H1 (cell line): ENCODE measurements around the gene PDE2A. TPM values are rescaled to one million over a fixed set of nuclear protein-coding genes. Genes with fewer than 3 reads are reported as not detected.

Experiments used
- CTCF ChIA-PET: fragments of 300-600 bp; sonication (Branson Sonifier 250); formaldehyde crosslinking; loops from one replicate; lab custom pipeline; 2021; ENCODE audit not compliant: partially characterized antibody; lab: Charles Lee
- POLR2A ChIA-PET: fragments of 300-600 bp; sonication (Branson Sonifier 250); formaldehyde crosslinking; loops from one replicate; lab custom pipeline; 2021; ENCODE audit warnings: inconsistent platforms; ENCODE audit not compliant: partially characterized antibody; lab: Charles Lee
- DNase-seq, 2 experiments: peaks; one replicate each; pipeline versions ENCODE4 v3.0.0 to v3.0.0-alpha.2; 2010 to 2022; ENCODE audit warnings: low spot score in 2 of 2, low read depth in 1 of 2, mixed read lengths in 1 of 2
- FAIRE-seq: peaks from 2 replicates; lab custom pipeline; 2011; peaks lifted over from hg19 to GRCh38; lab: Jason Lieb, UNC
- H2AFZ ChIP-seq: 2 replicates; pipeline ENCODE4 v1.8.1; 2012; ENCODE audit warnings: low read length, inconsistent platforms
- H2AK5ac ChIP-seq: 2 replicates; pipeline ENCODE4 v1.6.1; 2013; ENCODE audit warnings: low read depth, low read length
- H2BK120ac ChIP-seq: replicated peaks from 2 replicates; pipeline ENCODE3; 2013; ENCODE audit warnings: low read depth, low read length, inconsistent platforms
- H2BK12ac ChIP-seq: 2 replicates; pipeline ENCODE4 v1.6.1; 2013; ENCODE audit warnings: low read depth, low read length
- H2BK15ac ChIP-seq: 2 replicates; pipeline ENCODE4 v1.6.1; 2013; ENCODE audit warnings: low read length
- H2BK20ac ChIP-seq: 2 replicates; pipeline ENCODE4 v1.6.1; 2013; ENCODE audit warnings: low read length
- H2BK5ac ChIP-seq: 2 replicates; pipeline ENCODE4 v1.6.1; 2013; ENCODE audit warnings: low read depth, low read length
- H3K14ac ChIP-seq: 2 replicates; pipeline ENCODE4 v1.6.1; 2013; ENCODE audit warnings: inconsistent platforms; ENCODE audit not compliant: insufficient read length
- H3K18ac ChIP-seq: 2 replicates; pipeline ENCODE4 v1.6.1; 2013; ENCODE audit warnings: low read length; ENCODE audit errors: extremely low read depth
- H3K23ac ChIP-seq: 2 replicates; pipeline ENCODE4 v1.6.1; 2013; ENCODE audit warnings: inconsistent platforms; ENCODE audit not compliant: insufficient read length
- H3K23me2 ChIP-seq: 2 replicates; pipeline ENCODE4 v1.6.1; 2013; ENCODE audit warnings: low read depth, low read length
- H3K27ac ChIP-seq: 2 replicates; pipeline ENCODE4 v1.6.1; 2011; ENCODE audit warnings: low read depth, low read length, inconsistent platforms
- H3K27me3 ChIP-seq, 4 experiments: replicated peaks in 1 of 4; 1 replicate in 1 of 4; 2 replicates in 3 of 4; pipeline versions ENCODE4 v1.6.1 to v1.8.1; 2011 to 2013; ENCODE audit warnings: low read length in 3 of 4, mild to moderate bottlenecking in 3 of 4, inconsistent platforms in 2 of 4, mixed read lengths in 2 of 4, moderate library complexity in 1 of 4; ENCODE audit not compliant: control insufficient read depth in 3 of 4, insufficient read depth in 3 of 4; ENCODE audit errors: extremely low read depth in 1 of 4
- H3K36me3 ChIP-seq, 4 experiments: 2 replicates each; pipeline versions ENCODE4 v1.6.1 to v1.8.1; 2011 to 2013; ENCODE audit warnings: mild to moderate bottlenecking in 4 of 4, low read length in 3 of 4, moderate library complexity in 2 of 4, control low read depth in 1 of 4, inconsistent platforms in 1 of 4; ENCODE audit not compliant: insufficient read depth in 4 of 4, control insufficient read depth in 2 of 4
- H3K4ac ChIP-seq: replicated peaks from 2 replicates; pipeline ENCODE3; 2013; ENCODE audit warnings: low read length, low read depth, mixed read lengths, inconsistent platforms; ENCODE audit not compliant: insufficient read length
- H3K4me1 ChIP-seq, 4 experiments: replicated peaks in 1 of 4; 1 replicate in 1 of 4; 2 replicates in 3 of 4; pipeline versions ENCODE4 v1.6.1 to v1.8.1; 2011 to 2013; ENCODE audit warnings: low read length in 3 of 4, inconsistent platforms in 2 of 4, mixed read lengths in 1 of 4; ENCODE audit not compliant: insufficient read depth in 4 of 4, control insufficient read depth in 3 of 4
- H3K4me2 ChIP-seq, 2 experiments: 2 replicates each; pipeline versions ENCODE4 v1.6.1 to v1.8.1; 2011 to 2013; ENCODE audit warnings: low read depth in 2 of 2, low read length in 2 of 2, control low read depth in 1 of 2, inconsistent platforms in 1 of 2, mild to moderate bottlenecking in 1 of 2; ENCODE audit not compliant: insufficient read depth in 1 of 2
- H3K4me3 ChIP-seq, 4 experiments: fragments of 200-600, 300-600 bp in 1 of 4; sonication (generic), shearing (Covaris generic), sonication (Bioruptor Twin) in 1 of 4; 2 replicates each; pipeline versions ENCODE4 v1.5.1 to v1.8.1; 2011 to 2016; ENCODE audit warnings: low read length in 4 of 4, low read depth in 3 of 4, control low read depth in 2 of 4, inconsistent platforms in 2 of 4, mild to moderate bottlenecking in 2 of 4, mixed read lengths in 1 of 4, moderate library complexity in 1 of 4; ENCODE audit not compliant: insufficient read depth in 2 of 4; ENCODE audit errors: extremely low read depth in 1 of 4
- H3K56ac ChIP-seq: replicated peaks from 2 replicates; pipeline ENCODE3; 2013; ENCODE audit warnings: low read depth, mild to moderate bottlenecking, mixed read lengths, low read length, inconsistent platforms; ENCODE audit not compliant: insufficient read length
- H3K79me1 ChIP-seq: 2 replicates; pipeline ENCODE4 v1.6.1; 2013; ENCODE audit warnings: low read depth, low read length, control low read depth
- H3K79me2 ChIP-seq, 2 experiments: 2 replicates each; pipeline versions ENCODE4 v1.6.1 to v1.8.1; 2012 to 2013; ENCODE audit warnings: low read length in 2 of 2, mild to moderate bottlenecking in 2 of 2, inconsistent platforms in 1 of 2; ENCODE audit not compliant: insufficient read depth in 2 of 2, control insufficient read depth in 1 of 2
- H3K9ac ChIP-seq, 4 experiments: replicated peaks in 1 of 4; 1 replicate in 1 of 4; 2 replicates in 3 of 4; pipeline versions ENCODE4 v1.6.1 to v1.8.1; 2011 to 2013; ENCODE audit warnings: low read depth in 3 of 4, low read length in 3 of 4, control low read depth in 2 of 4, mild to moderate bottlenecking in 2 of 4, moderate library complexity in 2 of 4, inconsistent platforms in 1 of 4; ENCODE audit errors: extremely low read depth in 1 of 4
- H3K9me3 ChIP-seq, 2 experiments: 2 replicates each; pipeline versions ENCODE4 v1.6.1 to v1.8.1; 2012 to 2013; ENCODE audit warnings: mild to moderate bottlenecking in 2 of 2, moderate library complexity in 2 of 2, control low read depth in 1 of 2, inconsistent platforms in 1 of 2, low read depth in 1 of 2, low read length in 1 of 2, mixed read lengths in 1 of 2; ENCODE audit not compliant: insufficient read depth in 2 of 2
- H4K20me1 ChIP-seq, 2 experiments: replicated peaks in 1 of 2; 2 replicates each; pipeline versions ENCODE3 to v1.8.1; 2011 to 2013; ENCODE audit warnings: inconsistent platforms in 2 of 2, low read length in 2 of 2, mild to moderate bottlenecking in 1 of 2; ENCODE audit not compliant: insufficient read depth in 2 of 2, control insufficient read depth in 1 of 2
- H4K5ac ChIP-seq: 2 replicates; pipeline ENCODE4 v1.6.1; 2013; ENCODE audit warnings: low read length, low read depth, mixed read lengths, inconsistent platforms; ENCODE audit not compliant: insufficient read length
- H4K8ac ChIP-seq: 2 replicates; pipeline ENCODE4 v1.8.0; 2013; ENCODE audit warnings: mild to moderate bottlenecking, moderate library complexity, low read length, inconsistent platforms; ENCODE audit not compliant: insufficient read depth; ENCODE audit errors: extremely low read depth
- H4K91ac ChIP-seq: replicated peaks from 2 replicates; pipeline ENCODE3; 2013; ENCODE audit warnings: low read length, mixed read lengths, inconsistent platforms; ENCODE audit not compliant: insufficient read length
- CBX8 ChIP-seq: fragments of 300-800, 300-1000 bp; sonication (generic); IDR thresholded peaks from 2 replicates; pipeline ENCODE4 v1.7.1; 2016; ENCODE audit warnings: low read depth, low read length, borderline replicate concordance
- CEBPB ChIP-seq: IDR thresholded peaks from 2 replicates; pipeline ENCODE4 v1.6.1; 2012; ENCODE audit warnings: low read depth, low read length
- CHD2 ChIP-seq: IDR thresholded peaks from 2 replicates; pipeline ENCODE4 v1.6.1; 2012; ENCODE audit warnings: low read length, improper control_type of control experiment
- CREB1 ChIP-seq: IDR thresholded peaks from 2 replicates; pipeline ENCODE4 v1.6.1; 2012; ENCODE audit warnings: inconsistent platforms
- EP300 ChIP-seq, 2 experiments: IDR thresholded peaks; 1 replicate in 1 of 2; 2 replicates in 1 of 2; pipeline ENCODE4 v1.6.1; 2011 to 2012; ENCODE audit warnings: low read depth in 2 of 2, low read length in 2 of 2, mild to moderate bottlenecking in 2 of 2, borderline replicate concordance in 1 of 2, inconsistent platforms in 1 of 2, moderate library complexity in 1 of 2
- FOSL1 ChIP-seq: IDR thresholded peaks from 2 replicates; pipeline ENCODE4 v1.6.1; 2011; ENCODE audit warnings: mild to moderate bottlenecking, low read depth, low read length, moderate library complexity; ENCODE audit not compliant: insufficient read depth
- GABPA ChIP-seq: IDR thresholded peaks from 2 replicates; pipeline ENCODE4 v1.6.1; 2011; ENCODE audit warnings: mild to moderate bottlenecking, low read length, moderate library complexity, borderline replicate concordance; ENCODE audit not compliant: insufficient read depth
- JUN ChIP-seq: IDR thresholded peaks from 2 replicates; pipeline ENCODE4 v1.6.1; 2011; ENCODE audit warnings: low read depth, mild to moderate bottlenecking, improper control_type of control experiment, low read length
- JUND ChIP-seq: IDR thresholded peaks from 2 replicates; pipeline ENCODE4 v1.6.1; 2011; ENCODE audit warnings: mild to moderate bottlenecking, improper control_type of control experiment, low read length
- KDM4A ChIP-seq: IDR thresholded peaks from one replicate; pipeline ENCODE4 v1.7.1; 2012; ENCODE audit warnings: low read depth, mild to moderate bottlenecking, moderate library complexity, low read length, inconsistent platforms; ENCODE audit not compliant: severe bottlenecking
- MAX ChIP-seq: IDR thresholded peaks from 2 replicates; pipeline ENCODE4 v1.6.1; 2012; ENCODE audit warnings: inconsistent platforms
- RFX5 ChIP-seq: IDR thresholded peaks from 2 replicates; pipeline ENCODE4 v1.6.1; 2011; ENCODE audit warnings: low read depth, low read length, improper control_type of control experiment, borderline replicate concordance
- SP1 ChIP-seq: IDR thresholded peaks from 2 replicates; pipeline ENCODE4 v1.6.1; 2011; ENCODE audit warnings: low read depth, low read length
- SP4 ChIP-seq: IDR thresholded peaks from 2 replicates; pipeline ENCODE4 v1.6.1; 2012; ENCODE audit warnings: low read length, inconsistent platforms
- SRF ChIP-seq: IDR thresholded peaks from 2 replicates; pipeline ENCODE4 v1.6.1; 2011; ENCODE audit warnings: mild to moderate bottlenecking, low read depth, low read length, moderate library complexity
- WGBS, 2 experiments: shearing (Covaris generic) in 1 of 2; methylation state at CpG; one replicate each; pipeline versions ENCODE4 v1.1.6 to v1.1.7; 2013 to 2015; ENCODE audit warnings: low lambda C conversion rate in 2 of 2, mixed read lengths in 2 of 2, inconsistent platforms in 1 of 2, low coverage in 1 of 2, missing lambda C conversion rate in 1 of 2; ENCODE audit not compliant: insufficient replicate concordance in 2 of 2, insufficient coverage in 1 of 2, insufficient read length in 1 of 2; ENCODE audit errors: extremely low coverage in 1 of 2, missing lambda C conversion rate in 1 of 2; 5-methylcytosine and 5-hydroxymethylcytosine counted together
- polyA plus RNA-seq, 7 experiments: library from polyadenylated mRNA; depleted of rRNA in 3 of 7; stranded (reverse) in 5 of 7; unstranded in 2 of 7; fragments of >200 nt in 5 of 7; fragments of 200-250 nt in 2 of 7; gene quantifications; 1 replicate in 5 of 7; 2 replicates in 1 of 7; 4 replicates in 1 of 7; pipeline versions ENCODE4 v1.2.1 to v1.2.3, GENCODE V29; 2011 to 2013; ENCODE audit warnings: missing spikeins in 2 of 7, mixed read lengths in 2 of 7
- total RNA-seq: library from RNA; stranded (reverse); fragmentation: NEBNext Ultra II Directional; extraction: Animal tissue kit (Norgen Biotek cat#: 25700); gene quantifications from 2 replicates; pipeline ENCODE4 v1.2.1, GENCODE V29; 2021

PDE2A gene
- total and polyA plus RNA-seq, 2 of the 8 experiments (the other 6 are each of a cell fraction or from before 2014, with no cell fraction given), result 3.4 to 7.1 TPM

GRCh38 chr11:72720047-72720446 lies 45.8 kb upstream of the PDE2A start:
- H3K56ac ChIP-seq, result no peak overlapping the region
- H3K79me2 ChIP-seq, result peaks cover 0 to 40% of the 10 kb centered on the region in 2 experiments; a peak in 2 of 4 replicates
- no peak overlapping the region for H4K8ac ChIP-seq
- peaks cover 0 to 9% (median 5%) of the 10 kb centered on the region in 4 experiments; a peak in 3 of 7 replicates for H3K4me1 ChIP-seq
- no peak overlapping the region for H2BK5ac ChIP-seq
- H3K18ac ChIP-seq, result no peak overlapping the region
- peaks cover 8 to 22% of the 10 kb centered on the region in 2 experiments for H4K20me1 ChIP-seq
- no peak for FAIRE-seq
- no peak overlapping the region for H3K4me3 ChIP-seq
- H3K27me3 ChIP-seq, result no peaks in the 10 kb centered on the region
- no peak overlapping the region for H3K23ac ChIP-seq
- CTCF ChIA-PET, result interaction anchor here (0.6 to 1.9 kb wide), 4 partner anchors 11 to 93 kb away, joined by 3 to 5 read pairs (median 3); no protein-coding TSS in a partner anchor
- no peak overlapping the region for H4K5ac ChIP-seq
- H4K91ac ChIP-seq, result no peak overlapping the region
- H2AFZ ChIP-seq, result no peak overlapping the region
- no peak overlapping the region for H2BK120ac ChIP-seq
- POLR2A ChIA-PET, result no interaction called here
- DNase-seq, result no peak
- no peak overlapping the region for H3K4me2 ChIP-seq
- no peak overlapping the region for H3K14ac ChIP-seq
- peaks cover 0 to 6% (median 0%) of the 10 kb centered on the region in 4 experiments; a peak in 3 of 8 replicates for H3K36me3 ChIP-seq
- H3K23me2 ChIP-seq, result no peaks in the 10 kb centered on the region
- H3K4ac ChIP-seq, result no peak overlapping the region
- 87% methylated on average over 3 of the region's 3 CpGs; no CpG with 5 or more reads in 1 of the 2 experiments for WGBS, 2 experiments
- no peak overlapping the region for H2BK15ac ChIP-seq
- no peak overlapping the region for H2AK5ac ChIP-seq
- no peak overlapping the region for H2BK12ac ChIP-seq
- no peak overlapping the region for H3K27ac ChIP-seq
- no peak overlapping the region for H3K9ac ChIP-seq
- H2BK20ac ChIP-seq, result no peak overlapping the region
- peaks cover 22% of the 10 kb centered on the region; the same call in 1 of the 2 replicates for H3K79me1 ChIP-seq
- no peaks in the 10 kb centered on the region for H3K9me3 ChIP-seq
- TF ChIP-seq CREB1, result no peak
- no peak for TF ChIP-seq EP300 (IDR thresholded peaks at IDR 0.05; ENCODE audit: borderline replicate concordance in 1 of 2, low read depth in 2 of 2, low read length in 2 of 2)
- no peak for TF ChIP-seq SRF
- no peak for TF ChIP-seq RFX5
- no peak for TF ChIP-seq MAX
- no peak for TF ChIP-seq CEBPB
- no peak for TF ChIP-seq CBX8
- TF ChIP-seq JUND, result no peak
- no peak for TF ChIP-seq FOSL1
- TF ChIP-seq JUN, result no peak
- no peak for TF ChIP-seq GABPA
- TF ChIP-seq SP4, result no peak
- no peak for TF ChIP-seq KDM4A
- no peak for TF ChIP-seq SP1
- TF ChIP-seq CHD2, result no peak
